HG03135 (cell line): ENCODE measurements around the gene KLHL26.
"Not testable (repeated sequence)": the region's sequence is repeated elsewhere in the genome, so short reads cannot be mapped to it uniquely, and the experiment has no call there.

Experiments used
- ATAC-seq: cut with Tn5 transposase; IDR thresholded peaks from one replicate; pipeline ENCODE4 v1.9.1; 2021; ENCODE audit warnings: mild to moderate bottlenecking, moderate library complexity; ENCODE audit not compliant: unreplicated experiment

Gene KLHL26

GRCh38 chr19:18600692-18601397 lies 36.0 kb upstream of the KLHL26 start:
- not testable (repeated sequence) for ATAC-seq

- no peak for ATAC-seq
Measured at GRCh38 chr19:18601875-18602274, 35.0 kb upstream of the KLHL26 start.

GRCh38 chr19:18603255-18603957 lies 33.4 kb upstream of the KLHL26 start:
- ATAC-seq: no peak

GRCh38 chr19:18603958-18604819 lies 32.6 kb upstream of the KLHL26 start:
- no peak for ATAC-seq

GRCh38 chr19:18604820-18605159 lies 32.0 kb upstream of the KLHL26 start:
- no peak for ATAC-seq

- no peak for ATAC-seq
Measured at GRCh38 chr19:18605196-18605545, 31.7 kb upstream of the KLHL26 start.

GRCh38 chr19:18605546-18606280 lies 31.1 kb upstream of the KLHL26 start:
- ATAC-seq: no peak

- no peak for ATAC-seq
Measured at GRCh38 chr19:18606281-18607225, 30.3 kb upstream of the KLHL26 start, which contains the start of gene CRLF1. Gene CRLF1, minus strand, starts transcription at chr19:18606799. Its CDS starts 143 bp downstream, at chr19:18606656.

GRCh38 chr19:18607226-18608101 lies 29.4 kb upstream of the KLHL26 start:
- no peak for ATAC-seq

- ATAC-seq: no peak
Measured at GRCh38 chr19:18608102-18608804, 28.6 kb upstream of the KLHL26 start.

GRCh38 chr19:18608805-18609716 lies 27.8 kb upstream of the KLHL26 start:
- ATAC-seq: no peak

GRCh38 chr19:18609717-18610051 lies 27.1 kb upstream of the KLHL26 start:
- no peak for ATAC-seq

GRCh38 chr19:18610245-18610555 lies 26.6 kb upstream of the KLHL26 start:
- no peak for ATAC-seq

GRCh38 chr19:18610556-18611326 lies 26.1 kb upstream of the KLHL26 start:
- no peak for ATAC-seq

GRCh38 chr19:18611327-18612050 lies 25.3 kb upstream of the KLHL26 start:
- ATAC-seq: no peak
